RWPE2 (cell line): ENCODE measurements around the gene LRP1B.

Experiments
- ATAC-seq: fragments of 200-7000 bp; cut with Tn5 transposase; 3 replicates; pipeline ENCODE4 v1.9.1; 2021; ENCODE audit warnings: low read depth
- DNase-seq: peaks from one replicate; pipeline ENCODE4 v3.0.0-alpha.2; 2020; ENCODE audit warnings: low spot score
- H3K27ac ChIP-seq: fragments of 450-650 bp; 2 replicates; pipeline ENCODE4 v1.5.1; 2017; ENCODE audit warnings: mild to moderate bottlenecking; ENCODE audit not compliant: poor library complexity, severe bottlenecking
- H3K27me3 ChIP-seq: fragments of 250-450 bp; sonication (Bioruptor Pico); 2 replicates; pipeline ENCODE4 v1.5.1; 2021; ENCODE audit warnings: mild to moderate bottlenecking, moderate library complexity; ENCODE audit not compliant: insufficient read depth, poor library complexity, severe bottlenecking
- H3K36me3 ChIP-seq: fragments of 250-450 bp; sonication (Bioruptor Pico); 2 replicates; pipeline ENCODE4 v1.5.1; 2020; ENCODE audit warnings: low read depth, mild to moderate bottlenecking, moderate library complexity
- H3K4me1 ChIP-seq: fragments of 250-450 bp; sonication (Bioruptor Pico); 2 replicates; pipeline ENCODE4 v1.5.1; 2021; ENCODE audit warnings: mild to moderate bottlenecking, moderate library complexity; ENCODE audit not compliant: insufficient read depth, poor library complexity, severe bottlenecking
- H3K4me3 ChIP-seq: fragments of 250-450 bp; sonication (Bioruptor Pico); 2 replicates; pipeline ENCODE4 v1.5.1; 2021; ENCODE audit warnings: mild to moderate bottlenecking, moderate library complexity; ENCODE audit not compliant: severe bottlenecking
- H3K9me3 ChIP-seq: fragments of 250-450 bp; sonication (Bioruptor Pico); 2 replicates; pipeline ENCODE4 v1.5.1; 2021; ENCODE audit warnings: mild to moderate bottlenecking, moderate library complexity; ENCODE audit not compliant: severe bottlenecking
- CTCF ChIP-seq: fragments of 450-650 bp; IDR thresholded peaks from one replicate; pipeline ENCODE4 v1.5.1; 2017; ENCODE audit warnings: mild to moderate bottlenecking, moderate library complexity; ENCODE audit not compliant: poor library complexity, severe bottlenecking

The LRP1B gene

GRCh38 chr2:141959941-141960340, 170.9 kb downstream of the LRP1B start:
- ATAC-seq (no peak), DNase-seq (no peak)
- H3K4me1 ChIP-seq, result no peaks in the 10 kb centered on the region
- H3K4me3 ChIP-seq, result no peak overlapping the region
- no peak overlapping the region for H3K27ac ChIP-seq
- peaks cover 4% of the 10 kb centered on the region for H3K27me3 ChIP-seq
- H3K36me3 ChIP-seq, result no peaks in the 10 kb centered on the region
- no peak for TF ChIP-seq CTCF
- no peaks in the 10 kb centered on the region for H3K9me3 ChIP-seq

GRCh38 chr2:141959016-141959415, 171.8 kb downstream of the LRP1B start:
- ATAC-seq, result no peak
- no peak for DNase-seq
- H3K9me3 ChIP-seq, result no peaks in the 10 kb centered on the region
- TF ChIP-seq CTCF, result no peak
- H3K4me3 ChIP-seq, result no peak overlapping the region
- H3K36me3 ChIP-seq, result no peaks in the 10 kb centered on the region
- H3K4me1 ChIP-seq, result no peaks in the 10 kb centered on the region
- no peak overlapping the region for H3K27ac ChIP-seq
- H3K27me3 ChIP-seq, result peaks cover 4% of the 10 kb centered on the region

GRCh38 chr2:141957827-141958450, 172.9 kb downstream of the LRP1B start:
- no peaks in the 10 kb centered on the region for H3K36me3 ChIP-seq
- no peak overlapping the region for H3K4me3 ChIP-seq
- DNase-seq, result no peak
- no peaks in the 10 kb centered on the region for H3K4me1 ChIP-seq
- H3K27me3 ChIP-seq, result peaks cover 4% of the 10 kb centered on the region
- no peak for ATAC-seq
- no peak for TF ChIP-seq CTCF
- H3K9me3 ChIP-seq, result no peaks in the 10 kb centered on the region
- no peak overlapping the region for H3K27ac ChIP-seq

- Histone ChIP-seq H3K27ac (no peak overlapping the region), H3K27me3 (peaks cover 4% of the 10 kb centered on the region), H3K4me1 (no peaks in the 10 kb centered on the region), H3K4me3 (no peak overlapping the region), H3K9me3 (no peaks in the 10 kb centered on the region), H3K36me3 (no peaks in the 10 kb centered on the region)
- no peak for TF ChIP-seq CTCF
- DNase-seq, result no peak
- ATAC-seq, result no peak
These were observed 173.5 kb downstream of the LRP1B start for GRCh38 chr2:141957321-141957720.

- H3K36me3 ChIP-seq, result no peaks in the 10 kb centered on the region
- no peak overlapping the region for H3K4me3 ChIP-seq
- H3K9me3 ChIP-seq, result no peaks in the 10 kb centered on the region
- TF ChIP-seq CTCF, result no peak
- DNase-seq (no peak), ATAC-seq (no peak)
- H3K27me3 ChIP-seq, result no peaks in the 10 kb centered on the region
- H3K27ac ChIP-seq, result no peak overlapping the region
- no peaks in the 10 kb centered on the region for H3K4me1 ChIP-seq
These were observed 183.3 kb downstream of the LRP1B start for GRCh38 chr2:141947396-141948114.
